GM18520 (cell line): ENCODE measurements around the gene SEPTIN7.

Experiments used
- ATAC-seq: cut with Tn5 transposase; IDR thresholded peaks from one replicate; pipeline ENCODE4 v1.9.1; 2021; ENCODE audit not compliant: unreplicated experiment

The SEPTIN7 gene

GRCh38 chr7:35785250-35785649 is 15.6 kb upstream of the SEPTIN7 start:
- ATAC-seq, result no peak

DNA sequence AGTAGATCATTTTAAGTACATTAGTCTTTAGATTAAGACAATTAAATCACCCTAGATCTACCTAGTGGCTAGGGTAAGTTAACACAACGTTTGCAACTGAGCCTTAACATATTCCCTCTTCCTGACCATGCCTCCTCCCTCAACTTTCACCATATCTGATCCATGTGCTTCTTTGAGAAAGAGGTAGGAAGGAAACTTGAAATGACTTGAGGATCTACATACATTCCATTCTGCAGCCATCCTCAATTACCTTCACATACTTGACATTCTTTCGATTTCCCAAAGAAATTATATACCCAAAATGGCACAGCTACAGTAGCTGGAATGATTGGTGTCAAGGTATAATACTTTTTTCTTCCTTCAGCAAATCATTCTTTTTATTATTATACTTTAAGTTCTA is 12.9 kb upstream of the SEPTIN7 start:
- no peak for ATAC-seq

DNA sequence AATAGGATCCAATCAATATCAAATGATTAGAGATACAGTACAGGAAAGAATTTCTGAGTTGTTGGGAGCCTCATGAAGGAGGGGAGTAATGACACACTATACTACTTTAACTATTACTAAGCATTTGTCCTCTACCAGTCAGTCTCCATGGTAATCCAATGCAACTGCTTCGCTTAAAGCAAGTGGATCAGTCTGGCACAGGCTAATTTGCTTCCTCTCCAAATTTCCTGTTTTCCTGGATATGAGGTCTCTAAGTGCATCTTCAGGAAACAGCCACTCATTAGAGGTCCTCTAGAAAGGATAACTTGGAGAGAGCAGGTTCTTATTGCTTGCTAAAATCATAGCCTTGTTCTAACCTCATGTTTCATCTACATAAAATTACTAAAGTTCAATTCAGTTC is 8.4 kb upstream of the SEPTIN7 start:
- no peak for ATAC-seq

DNA sequence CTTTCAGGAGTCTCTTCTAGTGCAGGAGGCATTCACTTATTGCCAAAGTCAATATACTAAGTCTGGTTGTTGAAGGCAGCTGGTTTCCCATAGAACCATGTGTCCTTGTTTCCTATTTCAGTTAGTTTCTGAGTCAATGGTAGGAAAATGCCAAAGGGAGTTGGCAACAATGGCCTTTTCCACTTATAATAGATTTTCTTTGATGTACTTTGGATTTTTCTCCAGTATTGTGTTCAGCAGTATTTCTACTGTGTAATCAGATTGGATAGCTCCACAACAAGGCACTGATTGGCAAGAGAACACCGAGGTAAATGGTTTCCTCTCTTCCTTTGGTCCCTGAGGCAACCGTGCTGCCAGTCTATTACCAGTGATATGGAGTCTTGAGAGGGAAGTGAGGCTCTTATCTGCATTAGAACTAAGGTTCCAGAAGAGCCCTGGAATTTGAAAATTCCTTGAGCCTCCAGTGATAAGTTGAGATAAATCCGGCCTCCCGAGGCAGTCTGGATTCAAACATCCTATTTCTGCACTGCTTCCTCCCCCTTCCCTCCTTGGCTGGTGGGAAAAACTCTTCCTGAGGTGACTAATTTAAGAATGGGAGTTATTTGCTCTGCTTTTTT is 7.9 kb upstream of the SEPTIN7 start:
- no peak for ATAC-seq

GRCh38 chr7:35797311-35797710 is 3.5 kb upstream of the SEPTIN7 start:
- no peak for ATAC-seq

- ATAC-seq, result peak; percentile 27
These were observed 775 bp upstream of the SEPTIN7 start for GRCh38 chr7:35799846-35800717.

- ATAC-seq, result peak; percentile 16
These were observed 690 bp downstream of the SEPTIN7 start for GRCh38 chr7:35801392-35802101.

GRCh38 chr7:35802102-35802466 is 1.2 kb downstream of the SEPTIN7 start:
- ATAC-seq, result no peak

DNA sequence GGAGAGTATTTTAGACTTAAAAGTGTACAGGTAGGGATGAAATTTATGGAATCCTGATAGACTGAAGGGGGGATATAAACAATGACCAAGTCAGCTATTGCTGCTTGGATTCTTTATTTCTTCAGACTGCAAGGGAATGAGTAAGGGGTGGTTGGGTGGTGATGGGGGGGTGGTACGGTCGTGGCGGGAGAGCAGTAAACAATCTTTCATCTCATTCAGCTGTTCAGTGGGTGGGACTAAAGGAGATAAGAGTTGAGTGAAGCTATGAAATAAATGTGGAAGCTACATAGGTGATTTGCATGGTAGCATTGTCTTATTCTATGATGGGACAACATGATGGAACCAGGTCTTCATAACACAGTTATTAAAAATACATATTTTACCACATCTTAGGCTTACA is 1.8 kb downstream of the SEPTIN7 start:
- ATAC-seq, result no peak

DNA sequence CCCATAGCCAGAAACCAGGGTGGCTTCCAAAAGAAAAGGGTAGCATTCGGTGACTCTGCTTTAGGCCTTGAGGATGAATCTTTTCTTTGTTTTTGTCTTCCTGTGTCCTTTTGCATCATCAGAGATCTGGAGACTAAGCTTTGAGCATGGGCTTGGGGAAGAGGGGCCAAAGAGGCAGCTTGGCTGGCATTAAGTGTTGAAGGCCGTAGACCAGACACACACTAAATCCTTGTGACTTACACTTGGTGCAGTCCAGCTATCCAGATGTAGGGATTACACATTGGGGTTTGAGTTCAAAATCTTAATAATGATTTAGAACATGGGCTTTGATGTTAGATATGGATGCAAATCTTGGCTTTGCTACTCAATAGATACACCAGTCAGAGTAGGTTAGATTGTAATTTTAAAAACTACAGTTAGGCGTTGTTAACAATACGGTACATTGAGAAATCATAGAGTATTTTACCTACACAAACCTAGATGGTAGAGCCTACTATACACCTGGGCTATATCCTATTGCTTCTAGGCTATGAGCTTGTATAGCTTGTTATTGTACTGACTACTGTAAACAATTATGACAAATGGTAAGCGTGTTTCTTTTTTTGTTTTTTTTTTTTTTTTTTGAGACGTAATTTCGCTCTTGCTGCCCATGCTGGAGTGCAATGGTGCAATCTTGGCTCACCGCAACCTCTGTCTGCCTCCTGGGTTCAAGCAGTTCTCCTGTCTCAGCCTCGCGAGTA is 3.5 kb downstream of the SEPTIN7 start:
- no peak for ATAC-seq

DNA sequence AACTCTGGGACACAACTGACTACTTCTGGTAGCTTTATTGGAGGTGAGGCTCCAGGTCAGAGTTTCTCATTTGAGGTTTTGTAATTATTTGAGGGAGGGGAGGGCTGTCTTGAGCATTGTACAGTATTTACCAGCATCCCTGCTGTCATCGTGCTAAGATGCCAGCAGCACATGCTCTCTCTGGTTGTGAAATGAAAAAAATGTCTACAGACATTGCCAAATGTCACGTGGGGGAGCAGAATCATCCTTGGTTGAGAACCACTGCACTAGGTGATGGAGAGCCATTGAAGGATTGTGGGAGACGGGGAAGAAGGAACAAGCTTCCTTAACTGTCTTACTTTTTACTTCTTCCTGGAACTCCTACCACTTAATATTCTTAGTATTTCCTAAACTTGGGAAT is 5.0 kb downstream of the SEPTIN7 start:
- ATAC-seq, result no peak

DNA sequence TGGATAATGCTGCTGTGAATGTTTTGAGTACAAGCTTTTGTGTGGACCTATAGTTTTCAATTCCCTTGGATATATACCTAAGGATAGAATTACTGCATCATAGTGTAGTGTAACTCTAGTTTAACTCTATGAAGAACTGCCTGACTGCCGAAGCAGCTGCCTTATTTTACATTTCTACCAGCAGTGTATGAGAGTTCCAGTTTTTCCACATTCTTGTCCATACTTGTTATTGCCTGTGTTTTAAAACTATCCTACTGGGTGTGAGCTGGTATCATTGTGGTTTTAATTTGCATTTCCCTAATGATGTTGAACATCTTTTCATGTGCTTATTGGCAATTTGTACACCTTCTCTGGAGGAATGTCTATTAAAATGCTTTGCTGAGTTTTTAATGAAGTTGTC is 15.7 kb downstream of the SEPTIN7 start:
- ATAC-seq, result no peak

DNA sequence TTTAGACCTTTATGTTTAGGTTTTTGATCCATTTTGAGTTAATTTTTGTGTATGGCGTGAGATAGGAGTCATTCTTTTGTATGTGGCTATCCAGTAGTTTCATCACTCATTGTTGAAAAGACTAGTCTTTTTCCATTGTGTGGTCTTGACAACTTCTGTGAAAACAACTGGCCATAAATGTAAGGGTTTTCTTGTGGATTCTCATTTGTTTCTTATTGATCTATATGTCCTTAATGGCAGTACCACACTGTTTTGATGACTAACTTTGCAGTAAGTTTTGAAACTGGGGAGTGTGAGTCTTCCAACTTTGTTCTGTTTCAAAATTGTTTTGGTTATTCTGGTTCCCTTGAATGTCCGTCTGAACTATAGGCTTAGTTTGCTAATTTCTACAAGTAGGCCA is 16.3 kb downstream of the SEPTIN7 start:
- no peak for ATAC-seq

DNA sequence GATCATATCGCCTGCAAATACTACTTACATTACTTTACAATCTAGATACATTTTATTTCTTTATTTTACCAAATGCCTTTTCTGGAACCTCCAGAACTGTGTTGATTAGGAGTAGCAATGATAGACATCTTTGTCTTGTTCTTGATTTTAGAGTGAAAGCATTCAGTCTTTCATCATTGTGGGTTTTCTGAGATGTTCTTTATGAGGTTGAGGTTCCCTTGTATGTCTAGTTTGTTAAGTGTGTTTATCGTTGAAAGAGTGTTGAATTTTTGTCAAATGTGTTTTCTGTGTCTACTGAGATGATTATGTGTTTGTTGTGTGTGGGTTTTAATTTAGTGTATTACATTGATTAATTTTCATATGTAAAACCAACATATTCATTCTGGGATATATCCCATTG is 17.1 kb downstream of the SEPTIN7 start:
- no peak for ATAC-seq

DNA sequence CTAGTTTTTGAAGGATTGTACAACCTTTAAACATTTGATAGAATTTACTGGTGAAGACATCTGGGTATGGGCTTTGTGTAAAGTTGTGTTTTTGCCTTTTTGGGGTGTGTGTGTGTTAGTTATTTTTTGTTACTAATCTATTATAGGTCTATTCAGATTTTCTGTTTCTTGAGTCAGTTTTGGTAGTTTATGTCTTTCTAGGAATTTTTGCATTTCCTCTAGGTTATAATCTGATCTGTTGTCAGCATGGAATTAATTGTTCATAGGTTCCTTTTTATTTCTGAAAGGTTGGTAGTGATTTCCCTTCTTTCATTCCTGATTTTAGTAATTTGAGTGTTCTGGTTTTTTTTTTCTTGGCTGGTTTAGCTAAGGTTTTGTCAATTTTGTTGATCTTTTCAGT is 17.7 kb downstream of the SEPTIN7 start:
- ATAC-seq, result no peak

- no peak for ATAC-seq
These were observed 18.5 kb downstream of the SEPTIN7 start for GRCh38 chr7:35819310-35819709.

DNA sequence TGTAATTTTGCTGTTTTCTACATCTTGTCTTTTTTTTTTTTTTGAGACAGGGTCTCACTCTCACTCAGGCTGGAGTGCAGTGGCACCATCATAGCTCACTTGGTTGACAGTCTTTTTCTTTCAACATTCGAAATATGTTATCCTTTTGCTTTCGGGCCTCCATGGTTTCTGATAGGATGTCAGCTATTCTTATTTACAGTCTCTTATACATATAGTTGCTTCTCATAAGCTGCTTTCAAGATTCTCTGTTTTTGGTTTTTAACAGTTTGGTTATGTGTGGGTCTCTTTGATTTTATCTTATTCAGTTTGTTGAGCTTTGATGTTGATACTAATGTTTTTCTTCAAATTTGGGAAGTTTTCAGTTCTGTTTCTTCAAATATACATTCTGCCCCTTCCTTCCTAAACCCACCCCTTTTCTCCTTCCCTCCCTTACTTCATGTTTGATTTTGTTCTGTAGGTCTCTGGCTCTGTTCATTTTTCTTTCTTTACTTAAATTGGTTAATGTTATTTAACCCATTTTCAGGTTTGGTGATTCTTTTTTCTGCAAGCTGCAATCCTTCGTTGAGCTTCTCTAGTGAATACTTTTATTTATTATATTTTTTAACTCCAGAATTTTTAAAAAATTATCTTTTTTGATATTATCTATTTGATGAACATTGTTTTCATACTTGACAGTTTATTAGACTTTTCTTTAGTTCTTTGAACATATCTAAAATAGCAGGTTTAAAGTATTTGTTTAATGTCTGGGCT is 19.3 kb downstream of the SEPTIN7 start:
- no peak for ATAC-seq

DNA sequence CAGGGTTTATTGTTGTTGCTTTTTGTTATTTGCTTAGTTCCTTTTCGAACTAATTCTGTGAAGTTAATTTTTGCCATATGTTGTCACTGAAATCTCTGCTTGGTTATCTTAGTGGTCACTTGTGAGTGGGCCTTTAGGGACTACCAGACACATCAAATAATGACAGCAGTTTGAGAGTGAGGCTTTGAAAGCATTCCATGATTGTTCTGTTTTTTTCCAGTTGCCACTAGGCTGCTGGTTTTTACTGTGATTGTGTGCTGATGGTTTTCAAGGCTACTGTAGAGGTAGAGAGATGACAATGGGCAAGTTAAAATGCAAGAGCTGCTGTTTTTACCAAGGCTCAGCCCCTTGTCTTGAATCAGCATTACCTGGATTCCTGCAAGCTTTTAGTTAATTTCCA is 20.0 kb downstream of the SEPTIN7 start:
- no peak for ATAC-seq

GRCh38 chr7:35823440-35823839 is 22.6 kb downstream of the SEPTIN7 start:
- no peak for ATAC-seq

DNA sequence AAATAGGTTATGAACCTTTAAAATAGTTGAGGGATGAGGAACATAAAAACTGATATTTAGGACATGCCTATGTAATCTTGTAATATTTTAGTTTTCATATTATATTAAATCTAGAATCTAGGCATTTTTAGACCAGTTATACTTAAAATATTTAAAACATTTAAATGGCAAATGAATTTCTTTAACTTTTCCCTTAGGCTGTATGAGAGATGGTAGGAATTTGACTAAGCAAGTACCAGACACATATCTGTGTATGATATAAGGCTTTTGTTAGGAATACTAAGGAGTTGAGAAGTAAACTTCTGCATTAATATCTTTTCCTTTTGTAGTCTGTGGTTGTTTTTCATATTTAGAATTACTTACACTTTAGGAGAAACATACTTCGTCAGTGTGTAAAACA is 25.1 kb downstream of the SEPTIN7 start:
- ATAC-seq, result no peak

GRCh38 chr7:35826751-35827150 is 25.9 kb downstream of the SEPTIN7 start:
- ATAC-seq, result no peak
